ENCODE measurements around the gene SMIM22.

- TF ChIP-seq, protein P1, sequence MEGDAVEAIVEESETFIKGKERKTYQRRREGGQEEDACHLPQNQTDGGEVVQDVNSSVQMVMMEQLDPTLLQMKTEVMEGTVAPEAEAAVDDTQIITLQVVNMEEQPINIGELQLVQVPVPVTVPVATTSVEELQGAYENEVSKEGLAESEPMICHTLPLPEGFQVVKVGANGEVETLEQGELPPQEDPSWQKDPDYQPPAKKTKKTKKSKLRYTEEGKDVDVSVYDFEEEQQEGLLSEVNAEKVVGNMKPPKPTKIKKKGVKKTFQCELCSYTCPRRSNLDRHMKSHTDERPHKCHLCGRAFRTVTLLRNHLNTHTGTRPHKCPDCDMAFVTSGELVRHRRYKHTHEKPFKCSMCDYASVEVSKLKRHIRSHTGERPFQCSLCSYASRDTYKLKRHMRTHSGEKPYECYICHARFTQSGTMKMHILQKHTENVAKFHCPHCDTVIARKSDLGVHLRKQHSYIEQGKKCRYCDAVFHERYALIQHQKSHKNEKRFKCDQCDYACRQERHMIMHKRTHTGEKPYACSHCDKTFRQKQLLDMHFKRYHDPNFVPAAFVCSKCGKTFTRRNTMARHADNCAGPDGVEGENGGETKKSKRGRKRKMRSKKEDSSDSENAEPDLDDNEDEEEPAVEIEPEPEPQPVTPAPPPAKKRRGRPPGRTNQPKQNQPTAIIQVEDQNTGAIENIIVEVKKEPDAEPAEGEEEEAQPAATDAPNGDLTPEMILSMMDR (IDR thresholded peaks at IDR 0.05) = no peak
- TF ChIP-seq POLR2A (IDR thresholded peaks at IDR 0.05) (no peak), POLR2AphosphoS5 (IDR thresholded peaks at IDR 0.05; ENCODE audit: insufficient read depth in 1 of 2, low read depth in 1 of 2) (no peak)
Observed at GRCh38 chr16:4814542-4815173, 19.5 kb downstream of the SMIM22 start.

Measured in vagina (tissue), 2 donors.